NCI-H748 (cell line): Measurements from ENCODE around the gene LCOR.

Experiments
- DNase-seq: peaks from one replicate; lab custom pipeline; 2025; ENCODE audit not compliant: unreplicated experiment; lab: John Stamatoyannopoulos, UW

Gene LCOR

DNA sequence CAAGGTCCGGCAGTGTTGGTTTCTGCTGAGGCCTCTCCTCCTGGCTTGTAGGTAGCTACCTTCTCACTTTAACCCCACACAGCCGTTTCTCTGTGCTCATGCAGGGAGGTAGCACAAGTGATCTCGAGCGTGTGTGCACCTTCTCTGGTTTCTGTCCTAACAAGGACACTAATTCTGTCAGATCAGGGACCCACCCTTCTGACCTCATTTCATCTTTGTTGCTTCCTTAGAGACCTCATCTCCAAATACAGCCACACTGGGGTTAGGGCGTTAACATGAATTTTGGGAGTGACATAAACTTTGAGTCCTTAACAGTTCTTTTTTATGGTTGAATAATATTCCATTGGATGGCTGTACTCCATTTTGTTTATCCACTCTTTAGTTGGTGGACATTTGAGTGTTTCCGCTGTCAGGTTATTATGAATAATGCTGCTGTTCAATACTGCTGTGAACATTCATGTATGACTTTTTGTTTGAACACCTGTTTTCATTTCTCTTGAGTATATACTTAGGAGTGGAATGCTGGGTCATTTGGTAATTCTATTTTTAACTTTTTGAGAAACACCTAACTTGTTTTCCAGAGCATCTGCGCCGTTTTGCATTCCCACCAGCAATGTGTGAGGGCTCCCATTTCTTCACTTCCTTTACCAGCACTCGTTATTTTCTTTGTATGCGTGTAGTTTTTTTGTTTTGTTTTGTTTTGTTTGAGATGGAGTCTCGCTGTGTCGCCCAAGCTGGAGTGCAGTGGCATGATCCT, 57.5 kb downstream of the LCOR start:
- DNase-seq, result peak; percentile 1

DNA sequence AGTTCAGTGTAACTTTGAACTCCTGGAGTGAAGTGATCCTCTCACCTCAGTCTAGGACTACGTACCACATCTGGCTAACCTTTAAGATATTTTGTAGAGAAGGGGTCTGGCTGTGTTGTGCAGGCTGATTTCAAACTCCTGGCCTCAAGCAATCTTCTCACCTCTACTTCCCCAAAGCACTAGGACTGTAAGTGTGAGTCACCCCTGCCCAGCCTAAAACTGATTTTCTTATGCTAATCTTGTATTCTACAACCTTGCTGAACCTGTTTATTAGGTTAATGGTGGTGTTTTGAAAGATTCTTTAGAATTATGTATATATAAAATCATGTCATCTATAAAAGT, 58.0 kb downstream of the LCOR start:
- no peak for DNase-seq

- DNase-seq, result no peak
Observed at GRCh38 chr10:96890580-96890979, 58.5 kb downstream of the LCOR start.

DNA sequence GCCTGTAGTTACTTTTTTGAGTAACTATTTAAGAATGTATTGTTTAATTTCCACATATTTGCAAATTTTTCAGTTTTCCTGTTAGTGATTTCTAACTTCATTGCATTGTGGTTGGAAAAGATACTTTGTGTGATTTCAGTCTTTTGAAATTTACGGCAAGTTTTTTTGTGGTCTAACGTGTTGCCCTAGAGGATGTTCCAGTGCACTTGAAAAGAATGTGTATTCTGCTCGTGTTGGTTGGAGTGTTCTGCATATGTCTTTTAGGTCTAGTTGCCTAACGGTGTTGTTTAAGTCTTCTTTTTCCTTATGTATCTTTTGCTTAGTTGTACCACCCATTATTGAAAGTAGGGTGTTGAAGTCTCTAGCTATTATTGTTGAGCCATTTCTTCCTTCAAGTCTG, 59.7 kb downstream of the LCOR start:
- no peak for DNase-seq

GRCh38 chr10:96895662-96896424, 63.7 kb downstream of the LCOR start:
- DNase-seq, result no peak

DNA sequence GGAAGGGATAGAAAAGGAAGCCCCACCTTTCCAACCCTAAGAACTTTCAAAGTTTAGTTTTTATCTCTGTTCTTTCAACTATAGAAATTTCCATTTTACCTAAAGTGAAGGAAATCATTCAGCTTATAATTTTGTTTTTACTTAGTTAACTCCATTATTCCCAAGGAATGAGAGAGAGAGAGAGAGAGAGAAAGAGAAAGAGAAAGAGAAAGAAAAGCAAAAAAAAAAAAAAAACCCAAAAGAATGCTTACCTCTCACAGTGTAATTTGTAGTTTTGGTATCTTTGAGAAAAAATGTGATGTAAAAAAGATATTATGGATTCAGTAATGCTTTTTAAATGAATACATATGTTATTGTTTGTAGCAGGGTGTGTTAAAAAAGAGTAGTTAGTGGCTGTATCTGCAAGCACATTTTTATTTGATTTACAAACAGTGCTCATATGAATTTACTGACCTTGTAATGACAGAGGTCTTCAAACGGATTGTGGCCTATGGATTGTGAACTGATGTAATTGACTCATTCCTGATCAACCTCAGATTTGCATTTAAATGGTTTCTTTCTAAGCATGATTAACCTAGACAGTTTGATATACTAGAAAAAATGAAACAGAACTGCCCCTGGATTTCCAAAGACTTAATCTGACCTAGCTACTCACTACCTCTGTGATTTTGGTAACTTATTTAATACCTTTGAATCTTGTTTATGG, 64.9 kb downstream of the LCOR start:
- no peak for DNase-seq

DNA sequence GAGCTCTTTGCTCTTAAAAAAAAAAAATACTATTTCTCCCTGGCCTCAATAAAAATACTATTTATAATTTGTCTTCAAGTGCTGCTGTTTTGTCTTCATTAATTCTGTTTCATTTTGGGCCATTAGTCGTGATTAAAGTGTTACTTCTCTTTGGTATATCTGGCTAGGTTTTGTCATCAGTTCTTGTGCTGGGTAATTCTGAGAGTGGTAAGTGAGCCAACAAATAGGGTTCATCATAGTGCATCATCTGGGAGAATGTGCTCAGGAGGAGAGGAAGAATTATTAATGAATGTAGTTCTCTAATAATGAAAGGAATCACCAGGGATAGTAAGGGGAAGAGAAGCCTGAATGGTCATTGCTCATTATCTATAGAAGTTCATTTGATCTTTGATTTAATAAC, 70.0 kb downstream of the LCOR start:
- DNase-seq, result no peak

DNA sequence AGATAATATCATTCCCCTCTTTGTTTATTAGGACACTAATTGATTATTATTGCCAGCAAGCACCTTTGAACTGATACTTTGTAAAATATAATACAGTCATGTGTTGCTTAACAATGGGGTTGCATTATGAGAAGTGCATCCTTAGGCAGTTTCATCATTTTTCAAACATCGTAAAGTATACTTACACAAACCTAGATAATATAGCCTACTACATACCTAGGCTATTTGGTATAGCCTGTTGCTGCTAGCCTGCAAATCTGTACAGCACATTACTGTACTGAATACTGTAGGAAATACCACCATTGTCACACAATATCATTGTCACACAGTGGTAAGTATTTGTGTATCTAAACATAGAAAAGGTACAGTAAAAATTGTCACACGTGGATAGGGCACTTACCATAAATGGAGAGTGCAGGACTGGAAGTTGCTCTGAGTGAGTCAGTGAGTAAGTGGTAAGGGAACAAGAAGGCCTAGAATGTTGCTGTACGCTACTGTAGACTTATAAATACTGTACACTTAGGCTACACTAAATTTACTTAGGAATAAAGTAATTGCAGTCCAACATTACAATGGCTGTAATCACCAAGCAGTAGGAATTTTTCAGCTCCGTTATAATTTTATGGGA, 70.7 kb downstream of the LCOR start:
- no peak for DNase-seq

DNA sequence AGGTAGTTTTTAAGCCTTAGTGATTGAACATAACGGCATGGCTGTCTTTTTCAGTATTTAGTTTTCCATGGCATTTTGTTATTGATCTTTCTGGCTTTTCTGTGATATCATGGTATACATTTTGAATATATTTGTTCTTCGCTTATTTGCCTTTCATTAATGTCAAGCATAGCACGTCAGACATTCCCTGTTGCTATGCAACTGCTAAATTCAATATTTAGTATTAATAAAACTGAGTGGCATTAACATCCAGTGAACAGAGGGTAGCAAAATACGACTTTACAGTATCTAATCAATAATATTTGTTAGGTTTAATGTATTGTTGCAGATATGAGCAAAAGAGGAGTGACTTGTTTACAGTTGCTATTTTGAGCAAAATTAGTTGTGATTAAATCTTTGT, 72.5 kb downstream of the LCOR start:
- peak; percentile 46 for DNase-seq

- no peak for DNase-seq
Observed at GRCh38 chr10:96906864-96907263, 74.8 kb downstream of the LCOR start.

DNA sequence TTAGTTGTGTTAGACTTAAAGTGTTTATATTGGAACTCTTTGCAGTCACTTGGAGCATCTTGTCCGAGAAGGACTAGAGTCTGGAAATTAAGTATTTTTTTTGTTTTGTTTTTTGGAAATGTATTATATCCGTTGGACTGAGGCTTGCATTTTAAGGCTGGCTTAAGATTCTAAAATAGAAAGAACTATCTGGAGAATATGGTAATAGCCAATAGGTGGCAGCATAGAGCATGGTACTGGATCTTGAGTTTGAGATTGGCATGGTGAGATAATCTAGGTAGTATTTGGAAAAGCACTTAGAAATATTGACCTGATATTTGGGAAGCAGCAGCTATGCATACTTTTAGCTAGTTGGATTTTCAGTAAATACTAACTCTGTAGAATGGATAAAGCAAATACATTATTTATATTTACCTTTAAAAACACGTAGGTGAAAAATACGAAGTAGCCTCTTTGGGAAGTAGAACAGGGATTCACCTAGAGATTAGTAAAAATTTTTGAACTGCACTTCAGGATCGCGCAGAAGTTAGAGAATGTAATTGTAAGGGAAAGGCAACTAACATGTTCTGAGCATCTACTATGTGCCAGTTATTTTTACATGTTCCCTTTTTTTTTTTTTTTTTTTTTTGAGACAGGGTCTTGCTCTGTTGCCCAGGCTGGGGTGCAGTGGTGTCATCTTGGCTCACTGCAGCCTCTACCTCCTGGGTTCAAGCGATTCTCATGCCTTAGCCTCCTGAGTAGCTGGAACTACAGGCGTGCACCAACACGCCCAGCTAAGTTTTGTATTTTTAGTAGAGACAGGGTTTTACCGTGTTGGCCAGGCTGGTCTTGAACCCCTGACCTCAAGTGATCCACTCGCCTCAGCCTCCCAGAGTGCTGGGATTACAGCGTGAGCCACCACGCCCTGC, 78.6 kb downstream of the LCOR start:
- peak; percentile 20 for DNase-seq

DNA sequence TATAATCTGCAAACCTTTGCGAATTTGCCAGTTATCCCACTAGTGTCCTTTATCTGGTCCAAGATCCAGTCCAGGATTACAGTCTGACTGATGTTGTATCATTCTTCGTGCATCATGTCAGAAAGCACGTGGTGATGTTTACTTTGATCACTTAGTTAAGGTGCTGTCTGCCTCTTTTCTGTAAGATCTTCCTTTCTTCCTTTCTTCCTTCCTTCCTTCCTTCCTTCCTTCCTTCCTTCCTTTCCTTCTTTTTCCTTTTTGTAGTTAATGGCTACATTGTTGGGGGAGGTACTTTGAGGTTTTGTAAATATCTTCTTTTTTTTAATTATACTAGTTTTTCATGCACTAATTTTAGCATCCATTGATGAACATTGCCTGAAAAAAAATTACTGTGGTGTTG, 80.3 kb downstream of the LCOR start:
- DNase-seq, result no peak

DNA sequence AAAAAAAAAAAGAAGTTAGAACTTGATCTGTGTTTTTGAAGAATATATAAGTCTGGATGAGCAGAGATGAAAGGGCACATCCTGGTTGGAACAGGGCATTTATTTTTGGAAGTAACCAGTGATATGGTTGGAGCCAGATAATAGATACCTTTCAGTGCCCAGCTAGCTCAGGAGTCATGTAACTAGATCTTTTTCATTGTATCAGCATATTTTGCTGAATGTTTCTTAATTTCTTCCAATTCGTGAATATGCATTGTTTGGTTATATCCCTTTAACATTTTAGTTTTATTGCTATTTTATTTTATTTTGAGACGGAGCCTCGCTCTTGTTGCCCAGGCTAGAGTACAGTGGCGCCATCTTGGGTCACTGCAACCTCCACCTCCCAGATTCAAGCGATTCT, 81.8 kb downstream of the LCOR start:
- DNase-seq, result no peak

DNA sequence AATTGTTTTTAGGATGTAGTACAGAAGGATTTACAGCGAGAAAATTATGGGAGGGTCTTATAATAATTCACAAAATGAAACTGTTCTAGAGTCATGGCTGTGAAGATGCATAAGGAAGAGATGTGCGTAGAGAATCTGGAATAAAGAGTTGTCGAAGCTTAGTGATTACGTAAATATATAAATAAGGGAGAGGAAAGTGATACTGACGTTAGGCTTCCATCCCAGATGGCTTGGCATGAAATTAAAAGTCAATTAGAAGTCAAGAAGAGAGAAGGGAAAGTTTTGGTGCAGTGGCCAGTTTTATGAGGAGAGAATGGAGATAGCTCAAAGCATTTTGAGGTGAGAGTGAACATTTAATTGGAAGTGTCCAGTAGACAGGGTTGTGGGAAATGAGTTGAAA, 85.5 kb downstream of the LCOR start:
- no peak for DNase-seq

GRCh38 chr10:96918214-96919002, 86.3 kb downstream of the LCOR start:
- no peak for DNase-seq

DNA sequence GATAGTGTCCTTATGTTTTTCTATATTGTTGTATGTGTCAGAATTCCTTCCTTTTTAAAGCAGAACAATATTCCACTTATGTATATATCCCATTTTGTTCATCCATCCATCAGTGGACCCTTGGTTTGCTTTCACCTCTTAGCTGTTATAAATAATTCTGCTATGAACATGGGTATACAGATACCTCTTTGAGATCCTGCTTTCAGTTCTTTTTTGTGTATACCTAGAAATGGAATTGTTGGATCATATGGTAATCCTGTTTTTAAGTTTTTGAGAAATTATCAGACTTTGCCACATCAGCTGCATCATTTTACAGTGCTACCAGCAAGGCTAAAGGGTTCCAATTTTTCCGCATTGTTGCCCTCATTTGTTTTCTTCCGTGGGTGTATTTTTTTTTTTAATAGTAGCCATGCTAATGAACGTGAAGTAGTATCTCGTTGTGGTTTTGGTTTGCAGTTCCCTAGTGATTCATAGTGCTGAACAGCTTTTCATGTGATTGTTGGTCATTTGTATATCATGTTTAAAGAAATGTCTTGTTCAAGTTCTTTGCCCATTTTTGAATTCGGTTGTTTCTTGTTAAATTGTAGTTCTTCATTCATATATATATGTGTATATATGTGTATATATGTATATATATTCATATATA, 87.8 kb downstream of the LCOR start:
- DNase-seq, result no peak

GRCh38 chr10:96921655-96922054, 89.6 kb downstream of the LCOR start:
- no peak for DNase-seq

- DNase-seq, result no peak
Observed at GRCh38 chr10:96922978-96923948, 91.2 kb downstream of the LCOR start.
